ENCODE data around the gene SMARCD3. TPM values are rescaled to one million over a fixed set of nuclear protein-coding genes. Genes with fewer than 3 reads are reported as not detected.

The SMARCD3 gene
- total and polyA plus RNA-seq, 9 of the 15 experiments (the other 6 are each of a cell fraction or from before 2014, with no cell fraction given): 0.43 to 3.6 (median 2.6) TPM

DNA sequence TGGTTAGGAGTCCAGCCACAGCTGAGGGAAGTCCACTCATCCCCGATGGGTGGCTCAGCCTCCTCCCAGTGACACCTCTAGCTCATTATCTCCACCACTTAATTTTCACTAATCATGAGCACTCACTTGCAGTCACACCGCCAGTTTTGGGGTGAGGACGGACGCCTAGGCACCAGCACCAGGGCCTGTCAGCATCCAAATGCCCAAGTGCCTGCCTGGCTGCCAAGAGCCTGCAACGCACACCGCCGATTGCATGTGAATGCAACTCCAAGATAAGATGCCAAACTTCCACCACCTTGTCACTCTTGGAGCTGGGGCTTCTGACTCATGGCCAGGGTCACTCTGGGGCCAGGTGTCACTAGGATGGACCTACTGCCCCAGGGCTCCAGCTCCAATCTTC lies 24.4 kb upstream of the SMARCD3 start (continued):
- TF ChIP-seq TOE1 (IDR thresholded peaks at IDR 0.05; ENCODE audit: borderline replicate concordance) (no peak), TOE1 (CRISPR knock-in tag; IDR thresholded peaks at IDR 0.05; ENCODE audit: borderline replicate concordance, low read depth) (0 out of 2 replicates have a peak, but pooled peaks have one; percentile 39), FIP1L1 (IDR thresholded peaks at IDR 0.05; ENCODE audit: low read depth, low read length, poor library complexity, severe bottlenecking) (no peak), LCOR (CRISPR knock-in tag; IDR thresholded peaks at IDR 0.05) (no peak), ZSCAN29 (IDR thresholded peaks at IDR 0.05) (no peak), ZNF384 (IDR thresholded peaks at IDR 0.05; ENCODE audit: low read depth, low read length) (no peak), RUNX1 (IDR thresholded peaks at IDR 0.05; ENCODE audit: low read depth) (no peak), EHMT2 (IDR thresholded peaks at IDR 0.05) (no peak), RFX7 (CRISPR knock-in tag; IDR thresholded peaks at IDR 0.05) (no peak), POLR2AphosphoS5 (IDR thresholded peaks at IDR 0.05; ENCODE audit: control insufficient read depth, insufficient read depth, low read depth, low read length) (peak; percentile 56; the same call in 1 of the 2 replicates), KLF1 (tag; IDR thresholded peaks at IDR 0.05) (no peak), NEUROD1 (IDR thresholded peaks at IDR 0.05; ENCODE audit: borderline replicate concordance, low read depth, low read length, partially characterized antibody) (no peak), NCOA1 (IDR thresholded peaks at IDR 0.05; ENCODE audit: low read depth) (no peak), COPS2 (conservative IDR thresholded peaks at IDR 0.05) (no peak), HMG20A (CRISPR knock-in tag; conservative IDR thresholded peaks at IDR 0.05) (no peak), ARHGAP35 (IDR thresholded peaks at IDR 0.05; ENCODE audit: partially characterized antibody) (no peak), ZFPM2 (CRISPR knock-in tag; IDR thresholded peaks at IDR 0.05) (no peak), SRSF1 (IDR thresholded peaks at IDR 0.05; ENCODE audit: low read depth, low read length) (no peak)
- TF ChIP-seq, protein P1, sequence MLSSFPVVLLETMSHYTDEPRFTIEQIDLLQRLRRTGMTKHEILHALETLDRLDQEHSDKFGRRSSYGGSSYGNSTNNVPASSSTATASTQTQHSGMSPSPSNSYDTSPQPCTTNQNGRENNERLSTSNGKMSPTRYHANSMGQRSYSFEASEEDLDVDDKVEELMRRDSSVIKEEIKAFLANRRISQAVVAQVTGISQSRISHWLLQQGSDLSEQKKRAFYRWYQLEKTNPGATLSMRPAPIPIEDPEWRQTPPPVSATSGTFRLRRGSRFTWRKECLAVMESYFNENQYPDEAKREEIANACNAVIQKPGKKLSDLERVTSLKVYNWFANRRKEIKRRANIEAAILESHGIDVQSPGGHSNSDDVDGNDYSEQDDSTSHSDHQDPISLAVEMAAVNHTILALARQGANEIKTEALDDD (IDR thresholded peaks at IDR 0.05): no peak
- TF ChIP-seq, protein P2, sequence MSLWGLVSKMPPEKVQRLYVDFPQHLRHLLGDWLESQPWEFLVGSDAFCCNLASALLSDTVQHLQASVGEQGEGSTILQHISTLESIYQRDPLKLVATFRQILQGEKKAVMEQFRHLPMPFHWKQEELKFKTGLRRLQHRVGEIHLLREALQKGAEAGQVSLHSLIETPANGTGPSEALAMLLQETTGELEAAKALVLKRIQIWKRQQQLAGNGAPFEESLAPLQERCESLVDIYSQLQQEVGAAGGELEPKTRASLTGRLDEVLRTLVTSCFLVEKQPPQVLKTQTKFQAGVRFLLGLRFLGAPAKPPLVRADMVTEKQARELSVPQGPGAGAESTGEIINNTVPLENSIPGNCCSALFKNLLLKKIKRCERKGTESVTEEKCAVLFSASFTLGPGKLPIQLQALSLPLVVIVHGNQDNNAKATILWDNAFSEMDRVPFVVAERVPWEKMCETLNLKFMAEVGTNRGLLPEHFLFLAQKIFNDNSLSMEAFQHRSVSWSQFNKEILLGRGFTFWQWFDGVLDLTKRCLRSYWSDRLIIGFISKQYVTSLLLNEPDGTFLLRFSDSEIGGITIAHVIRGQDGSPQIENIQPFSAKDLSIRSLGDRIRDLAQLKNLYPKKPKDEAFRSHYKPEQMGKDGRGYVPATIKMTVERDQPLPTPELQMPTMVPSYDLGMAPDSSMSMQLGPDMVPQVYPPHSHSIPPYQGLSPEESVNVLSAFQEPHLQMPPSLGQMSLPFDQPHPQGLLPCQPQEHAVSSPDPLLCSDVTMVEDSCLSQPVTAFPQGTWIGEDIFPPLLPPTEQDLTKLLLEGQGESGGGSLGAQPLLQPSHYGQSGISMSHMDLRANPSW (CRISPR knock-in tag; IDR thresholded peaks at IDR 0.05): no peak
- TF ChIP-seq, protein P3, sequence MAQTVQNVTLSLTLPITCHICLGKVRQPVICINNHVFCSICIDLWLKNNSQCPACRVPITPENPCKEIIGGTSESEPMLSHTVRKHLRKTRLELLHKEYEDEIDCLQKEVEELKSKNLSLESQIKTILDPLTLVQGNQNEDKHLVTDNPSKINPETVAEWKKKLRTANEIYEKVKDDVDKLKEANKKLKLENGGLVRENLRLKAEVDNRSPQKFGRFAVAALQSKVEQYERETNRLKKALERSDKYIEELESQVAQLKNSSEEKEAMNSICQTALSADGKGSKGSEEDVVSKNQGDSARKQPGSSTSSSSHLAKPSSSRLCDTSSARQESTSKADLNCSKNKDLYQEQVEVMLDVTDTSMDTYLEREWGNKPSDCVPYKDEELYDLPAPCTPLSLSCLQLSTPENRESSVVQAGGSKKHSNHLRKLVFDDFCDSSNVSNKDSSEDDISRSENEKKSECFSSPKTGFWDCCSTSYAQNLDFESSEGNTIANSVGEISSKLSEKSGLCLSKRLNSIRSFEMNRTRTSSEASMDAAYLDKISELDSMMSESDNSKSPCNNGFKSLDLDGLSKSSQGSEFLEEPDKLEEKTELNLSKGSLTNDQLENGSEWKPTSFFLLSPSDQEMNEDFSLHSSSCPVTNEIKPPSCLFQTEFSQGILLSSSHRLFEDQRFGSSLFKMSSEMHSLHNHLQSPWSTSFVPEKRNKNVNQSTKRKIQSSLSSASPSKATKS (CRISPR knock-in tag; IDR thresholded peaks at IDR 0.05): no peak
- TF ChIP-seq, protein P4, sequence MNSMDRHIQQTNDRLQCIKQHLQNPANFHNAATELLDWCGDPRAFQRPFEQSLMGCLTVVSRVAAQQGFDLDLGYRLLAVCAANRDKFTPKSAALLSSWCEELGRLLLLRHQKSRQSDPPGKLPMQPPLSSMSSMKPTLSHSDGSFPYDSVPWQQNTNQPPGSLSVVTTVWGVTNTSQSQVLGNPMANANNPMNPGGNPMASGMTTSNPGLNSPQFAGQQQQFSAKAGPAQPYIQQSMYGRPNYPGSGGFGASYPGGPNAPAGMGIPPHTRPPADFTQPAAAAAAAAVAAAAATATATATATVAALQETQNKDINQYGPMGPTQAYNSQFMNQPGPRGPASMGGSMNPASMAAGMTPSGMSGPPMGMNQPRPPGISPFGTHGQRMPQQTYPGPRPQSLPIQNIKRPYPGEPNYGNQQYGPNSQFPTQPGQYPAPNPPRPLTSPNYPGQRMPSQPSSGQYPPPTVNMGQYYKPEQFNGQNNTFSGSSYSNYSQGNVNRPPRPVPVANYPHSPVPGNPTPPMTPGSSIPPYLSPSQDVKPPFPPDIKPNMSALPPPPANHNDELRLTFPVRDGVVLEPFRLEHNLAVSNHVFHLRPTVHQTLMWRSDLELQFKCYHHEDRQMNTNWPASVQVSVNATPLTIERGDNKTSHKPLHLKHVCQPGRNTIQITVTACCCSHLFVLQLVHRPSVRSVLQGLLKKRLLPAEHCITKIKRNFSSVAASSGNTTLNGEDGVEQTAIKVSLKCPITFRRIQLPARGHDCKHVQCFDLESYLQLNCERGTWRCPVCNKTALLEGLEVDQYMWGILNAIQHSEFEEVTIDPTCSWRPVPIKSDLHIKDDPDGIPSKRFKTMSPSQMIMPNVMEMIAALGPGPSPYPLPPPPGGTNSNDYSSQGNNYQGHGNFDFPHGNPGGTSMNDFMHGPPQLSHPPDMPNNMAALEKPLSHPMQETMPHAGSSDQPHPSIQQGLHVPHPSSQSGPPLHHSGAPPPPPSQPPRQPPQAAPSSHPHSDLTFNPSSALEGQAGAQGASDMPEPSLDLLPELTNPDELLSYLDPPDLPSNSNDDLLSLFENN (IDR thresholded peaks at IDR 0.05; ENCODE audit: low read depth in 2 of 2, low read length in 2 of 2): no peak

All from K562 (cell line).